Stimulated activated CD4-positive, alpha-beta T cell treated with anti-CD3 and anti-CD28 coated beads, TNF-alpha, amount 100 ng/mL, for 4 hours (primary cell): Measurements from ENCODE around the gene HSFX1.
A peak's percentile ranks its signal among the peaks of the same experiment; 100 is the strongest.

ENCODE experiments used
- DNase-seq, 3 experiments: peaks; one replicate each; pipeline ENCODE4 v3.0.0-alpha.2; 2020; ENCODE audit warnings: low read depth in 3 of 3

HSFX1 gene

GRCh38 chrX:149807747-149808458, 34.0 kb downstream of the HSFX1 start:
- DNase-seq, result no peak

GRCh38 chrX:149818652-149819051, 44.8 kb downstream of the HSFX1 start:
- no peak for DNase-seq

GRCh38 chrX:149819371-149819770, 45.5 kb downstream of the HSFX1 start:
- DNase-seq, result no peak

GRCh38 chrX:149825424-149825823, 51.6 kb downstream of the HSFX1 start:
- peak; percentile 13 to 23 (median 19) for DNase-seq
